Fibroblast of peridontal ligament (primary cell): ENCODE results near the gene C16orf54.
A peak's percentile ranks its signal among the peaks of the same experiment; 100 is the strongest.
"Not testable (repeated sequence)": the region's sequence is repeated elsewhere in the genome, so short reads cannot be mapped to it uniquely, and the experiment has no call there.

Source experiments
- DNase-seq: peaks from one replicate; pipeline ENCODE4 v3.0.0-alpha.2; 2010; ENCODE audit errors: extremely low read depth

Gene C16orf54

DNA sequence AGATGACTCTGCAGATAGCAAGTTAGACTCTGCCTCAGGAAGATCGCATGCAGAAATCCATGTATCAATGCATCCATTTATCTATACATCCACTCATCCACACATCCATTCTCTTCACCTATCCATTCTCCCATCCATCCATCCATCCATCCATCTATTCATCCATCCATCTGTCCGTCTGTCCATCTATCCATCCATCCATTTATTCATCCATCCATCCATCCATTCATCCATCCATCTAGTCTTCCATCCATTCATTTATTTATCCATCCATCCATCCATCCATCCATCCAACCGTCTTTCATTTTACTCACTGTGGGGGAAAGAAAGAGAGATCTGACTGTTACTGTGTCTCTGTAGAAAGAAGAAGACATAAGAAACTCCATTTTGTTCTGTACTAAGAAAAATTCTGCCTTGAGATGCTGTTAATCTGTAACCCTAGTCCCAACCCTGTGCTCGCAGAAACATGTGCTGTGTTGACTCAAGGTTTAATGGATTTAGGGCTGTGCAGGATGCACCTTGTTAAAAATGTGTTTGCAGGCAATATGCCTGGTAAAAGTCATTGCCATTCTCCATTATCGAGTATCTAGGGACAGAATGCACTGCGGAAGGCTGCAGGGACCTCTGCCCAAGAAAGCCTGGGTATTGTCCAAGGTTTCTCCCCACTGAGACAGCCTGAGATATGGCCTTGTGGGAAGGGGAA is 5.7 kb downstream of the C16orf54 start:
- DNase-seq: not testable (repeated sequence)

GRCh38 chr16:29738514-29738913 is 7.3 kb downstream of the C16orf54 start:
- DNase-seq: no peak

GRCh38 chr16:29737713-29738112 is 8.1 kb downstream of the C16orf54 start:
- DNase-seq: no peak

DNA sequence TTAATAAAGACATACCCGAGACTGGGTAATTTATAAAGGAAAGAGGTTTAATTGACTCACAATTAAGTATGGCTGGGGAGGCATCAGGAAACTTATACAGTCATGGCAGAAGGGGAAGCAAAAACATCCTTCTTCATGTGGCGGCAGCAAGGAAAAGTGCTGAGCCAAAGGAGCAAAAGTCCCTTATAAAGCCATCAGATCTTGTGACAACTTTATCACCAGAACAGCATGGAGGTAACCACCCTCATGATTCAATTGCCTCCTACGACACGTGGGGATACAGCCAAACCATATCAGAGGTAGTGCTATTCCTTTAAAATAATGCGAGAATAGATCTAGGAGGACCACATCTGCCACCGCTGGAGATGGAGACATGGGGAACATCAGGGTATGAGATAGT is 9.0 kb downstream of the C16orf54 start:
- DNase-seq: no peak

- DNase-seq: no peak
These were observed 9.7 kb downstream of the C16orf54 start for GRCh38 chr16:29736112-29736511.

GRCh38 chr16:29734786-29735185 is 11.0 kb downstream of the C16orf54 start:
- DNase-seq: no peak

GRCh38 chr16:29731768-29732601 is 13.8 kb downstream of the C16orf54 start:
- DNase-seq: not testable (repeated sequence)

GRCh38 chr16:29730649-29731048 is 15.1 kb downstream of the C16orf54 start:
- no peak for DNase-seq

GRCh38 chr16:29729116-29729521 is 16.7 kb downstream of the C16orf54 start:
- DNase-seq: peak; percentile 61

GRCh38 chr16:29727452-29727851 is 18.3 kb downstream of the C16orf54 start:
- DNase-seq: no peak

DNA sequence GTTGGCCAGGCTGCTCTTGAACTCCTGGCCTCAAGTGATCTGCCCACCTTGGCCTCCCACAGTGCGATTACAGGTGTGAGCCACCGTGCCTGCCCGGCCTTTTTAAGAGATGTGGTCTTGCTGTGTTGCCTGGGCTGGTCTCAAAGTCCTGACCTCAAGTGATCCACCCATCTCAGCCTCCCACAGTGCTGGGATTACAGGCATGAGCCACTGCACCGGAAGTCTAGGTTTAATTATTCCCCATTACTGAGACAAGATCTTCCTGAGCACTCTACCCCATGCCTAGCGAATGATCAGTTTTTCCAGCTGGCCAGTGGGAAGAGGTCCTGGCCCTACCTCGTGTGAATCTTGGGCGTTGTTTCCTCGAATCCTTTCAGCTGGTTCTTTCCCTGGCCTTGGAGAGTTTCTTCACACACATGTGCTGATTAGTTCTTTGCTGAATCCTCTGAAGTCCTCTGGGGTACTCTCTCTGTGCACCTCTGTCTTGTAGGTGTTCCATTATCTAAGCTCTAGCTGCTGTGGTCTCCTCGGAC is 18.9 kb downstream of the C16orf54 start:
- DNase-seq: no peak

DNA sequence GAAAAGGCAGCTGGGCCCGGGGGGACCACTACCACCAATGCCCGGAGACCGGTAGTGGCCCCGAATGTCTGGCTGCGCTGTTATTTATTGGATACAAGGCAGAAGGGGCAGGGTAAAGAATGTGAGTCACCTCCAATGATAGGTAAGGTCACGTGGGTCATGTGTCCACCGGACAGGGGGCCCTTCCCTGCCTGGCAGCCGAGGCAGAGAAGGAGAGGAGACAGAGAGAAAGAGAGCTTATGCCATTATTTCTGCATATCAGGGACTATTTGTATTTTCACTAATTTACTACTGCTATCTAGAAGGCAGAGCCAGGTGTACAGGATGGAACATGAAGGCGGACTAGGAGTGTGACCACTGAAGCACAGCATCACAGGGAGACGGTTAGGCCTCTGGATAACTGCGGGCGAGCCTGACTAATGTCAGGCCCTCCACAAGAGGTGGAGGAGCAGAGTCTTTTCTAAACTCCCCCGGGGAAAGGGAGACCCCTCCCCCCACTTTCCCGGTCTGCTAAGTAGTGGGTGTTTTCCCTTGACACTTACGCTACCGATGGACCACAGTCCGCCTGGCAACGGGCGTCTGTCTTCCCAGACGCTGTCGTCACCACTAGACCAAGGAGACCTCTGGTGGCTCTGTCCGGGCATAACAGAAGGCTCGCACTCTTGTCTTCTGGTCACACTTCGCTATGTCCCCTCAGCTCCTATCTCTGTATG is 24.5 kb downstream of the C16orf54 start:
- DNase-seq: peak; percentile 60

GRCh38 chr16:29720703-29721102 is 25.1 kb downstream of the C16orf54 start:
- DNase-seq: peak; percentile 8

GRCh38 chr16:29719063-29719462 is 26.7 kb downstream of the C16orf54 start:
- DNase-seq: no peak

DNA sequence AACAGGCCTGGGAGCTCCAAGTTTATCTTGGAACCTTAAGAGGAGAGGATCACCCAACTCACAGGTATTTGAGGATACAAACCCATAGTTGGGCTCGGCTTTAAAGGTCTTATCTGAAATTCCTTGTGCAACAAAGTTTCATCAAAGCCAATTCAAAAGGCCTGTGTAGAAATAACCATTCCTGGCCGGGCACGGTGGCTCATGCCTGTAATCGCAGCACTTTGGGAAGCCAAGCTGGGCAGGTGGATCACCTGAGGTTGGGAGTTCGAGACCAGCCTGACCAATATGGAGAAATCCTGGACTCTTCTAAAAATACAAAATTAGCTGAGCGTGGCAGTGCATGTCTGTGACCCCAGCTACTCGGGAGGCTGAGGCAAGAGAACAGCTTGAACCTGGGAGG is 28.7 kb downstream of the C16orf54 start:
- no peak for DNase-seq

DNA sequence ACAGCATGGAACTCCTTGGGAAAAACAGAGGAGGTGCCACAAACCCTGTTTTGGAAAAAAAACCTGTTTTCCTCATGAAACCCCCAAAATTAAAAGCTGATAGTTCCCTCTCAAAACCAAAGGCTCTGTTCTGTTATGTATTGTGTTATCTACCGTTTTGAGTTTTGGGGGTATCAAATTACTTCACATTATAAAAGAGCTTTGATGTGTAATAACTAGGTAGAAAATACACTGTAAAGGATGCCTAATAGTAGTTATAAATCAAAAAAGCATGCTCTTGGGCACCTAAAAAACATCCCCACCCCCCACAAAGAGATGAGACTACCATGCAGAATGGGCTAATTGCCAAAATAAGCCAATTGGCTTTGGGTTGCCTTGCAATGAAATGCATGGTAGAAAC is 30.8 kb downstream of the C16orf54 start:
- DNase-seq: no peak

DNA sequence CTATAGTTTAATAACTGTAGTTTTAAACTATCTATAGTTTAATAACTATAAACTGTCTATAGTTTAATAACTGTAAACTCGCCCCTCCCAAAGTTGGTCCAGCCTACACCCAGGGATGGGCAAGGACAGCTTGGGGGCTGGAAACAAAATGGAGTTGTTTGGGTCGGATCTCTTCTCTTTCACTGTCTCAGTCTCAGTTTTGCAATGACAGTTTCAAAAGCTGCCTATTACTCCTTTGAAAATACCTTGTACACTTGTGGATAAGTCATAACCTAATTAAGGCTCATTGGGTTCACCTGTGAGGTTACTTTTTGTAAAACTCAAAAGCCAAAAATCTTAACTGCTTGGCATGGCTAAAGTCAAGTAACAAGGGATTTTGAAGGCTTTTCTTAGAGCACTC is 31.4 kb downstream of the C16orf54 start:
- no peak for DNase-seq

DNA sequence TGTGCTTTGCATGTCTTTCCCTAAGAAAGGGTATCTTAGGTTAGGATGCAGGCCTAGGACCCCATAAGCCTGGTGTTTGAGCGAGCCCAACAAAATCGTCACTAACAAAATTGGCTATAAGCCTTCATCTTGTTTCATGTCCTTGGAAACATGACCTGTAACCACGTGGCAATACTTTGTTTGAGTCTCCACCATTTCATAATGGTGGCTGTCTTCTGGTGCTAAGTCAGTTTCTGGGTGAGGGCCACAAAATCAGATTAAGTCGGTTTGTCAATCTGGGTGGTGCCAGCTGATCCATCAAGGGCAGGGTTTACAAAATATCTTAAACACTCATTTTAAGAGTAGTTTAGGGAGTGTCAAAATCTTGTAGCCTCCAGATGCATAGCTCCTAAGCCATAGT is 33.0 kb downstream of the C16orf54 start:
- no peak for DNase-seq

- peak; percentile 78 for DNase-seq
These were observed 35.3 kb downstream of the C16orf54 start for GRCh38 chr16:29710227-29711219.

GRCh38 chr16:29709657-29710056 is 36.1 kb downstream of the C16orf54 start:
- DNase-seq: not testable (repeated sequence)
